Mesenchymal stem cell (in vitro differentiated cells and primary cell): ENCODE data around the gene TMCC3.
"Not testable (repeated sequence)": the region's sequence is repeated elsewhere in the genome, so short reads cannot be mapped to it uniquely, and the experiment has no call there.

ENCODE experiments used
- DNase-seq: peaks from one replicate; pipeline ENCODE4 v3.0.0-alpha.2; 2013
- H2AFZ ChIP-seq: one replicate; pipeline ENCODE4 v1.6.1; 2013; ENCODE audit warnings: low read depth, mild to moderate bottlenecking, control low read depth, inconsistent platforms, low read length, moderate library complexity
- H2AK5ac ChIP-seq: 2 replicates; pipeline ENCODE4 v1.6.1; 2013; ENCODE audit warnings: low read length, moderate library complexity, mild to moderate bottlenecking, inconsistent platforms; ENCODE audit not compliant: severe bottlenecking
- H2BK120ac ChIP-seq: one replicate; pipeline ENCODE4 v1.6.1; 2013; ENCODE audit warnings: low read depth, mild to moderate bottlenecking, inconsistent platforms, low read length, moderate library complexity
- H2BK12ac ChIP-seq, 2 experiments: one replicate each; pipeline ENCODE4 v1.6.1; 2013; ENCODE audit warnings: inconsistent platforms in 2 of 2, low read length in 2 of 2, mild to moderate bottlenecking in 2 of 2, moderate library complexity in 2 of 2, control low read depth in 1 of 2
- H2BK15ac ChIP-seq: one replicate; pipeline ENCODE4 v1.6.1; 2013; ENCODE audit warnings: mild to moderate bottlenecking, low read depth, inconsistent platforms; ENCODE audit not compliant: poor library complexity, severe bottlenecking
- H2BK5ac ChIP-seq: 2 replicates; pipeline ENCODE4 v1.6.1; 2013; ENCODE audit warnings: low read depth, mild to moderate bottlenecking, low read length, control low read depth, inconsistent platforms; ENCODE audit not compliant: poor library complexity, severe bottlenecking
- H3K14ac ChIP-seq, 2 experiments: one replicate each; pipeline ENCODE4 v1.6.1; 2013; ENCODE audit warnings: inconsistent platforms in 2 of 2, low read length in 2 of 2, control low read depth in 1 of 2, mild to moderate bottlenecking in 1 of 2, moderate library complexity in 1 of 2
- H3K18ac ChIP-seq, 2 experiments: one replicate each; pipeline ENCODE4 v1.6.1; 2013; ENCODE audit warnings: inconsistent platforms in 2 of 2, low read length in 2 of 2, control low read depth in 1 of 2, low read depth in 1 of 2, mild to moderate bottlenecking in 1 of 2
- H3K23ac ChIP-seq, 2 experiments: one replicate each; pipeline ENCODE4 v1.6.1; 2013; ENCODE audit warnings: inconsistent platforms in 2 of 2, low read length in 2 of 2, mild to moderate bottlenecking in 2 of 2, moderate library complexity in 2 of 2, control low read depth in 1 of 2
- H3K27ac ChIP-seq: 2 replicates; pipeline ENCODE4 v1.5.1; 2013; ENCODE audit warnings: mild to moderate bottlenecking, moderate library complexity, low read length, control low read depth, inconsistent platforms; ENCODE audit not compliant: poor library complexity, severe bottlenecking
- H3K27me3 ChIP-seq, 2 experiments: 2 replicates each; pipeline versions ENCODE4 v1.6.1 to v1.7.0; 2013; ENCODE audit warnings: low read length in 2 of 2, mild to moderate bottlenecking in 2 of 2, moderate library complexity in 2 of 2, control low read depth in 1 of 2, inconsistent platforms in 1 of 2; ENCODE audit not compliant: control insufficient read depth in 1 of 2, insufficient read depth in 1 of 2
- H3K36me3 ChIP-seq, 2 experiments: 2 replicates each; pipeline versions ENCODE4 v1.6.1 to v1.7.0; 2013; ENCODE audit warnings: low read length in 2 of 2, control low read depth in 1 of 2, inconsistent platforms in 1 of 2, low read depth in 1 of 2, mild to moderate bottlenecking in 1 of 2; ENCODE audit not compliant: insufficient read depth in 2 of 2, control insufficient read depth in 1 of 2
- H3K4ac ChIP-seq, 2 experiments: one replicate each; pipeline ENCODE4 v1.6.1; 2013; ENCODE audit warnings: inconsistent platforms in 2 of 2, low read length in 2 of 2, mild to moderate bottlenecking in 2 of 2, moderate library complexity in 2 of 2, control low read depth in 1 of 2, low read depth in 1 of 2
- H3K4me1 ChIP-seq: 2 replicates; pipeline ENCODE4 v1.6.1; 2013; ENCODE audit warnings: low read depth, low read length, control low read depth; ENCODE audit not compliant: control insufficient read depth, insufficient read depth
- H3K4me2 ChIP-seq: 2 replicates; pipeline ENCODE4 v1.6.1; 2013; ENCODE audit warnings: low read length, mild to moderate bottlenecking, inconsistent platforms; ENCODE audit not compliant: poor library complexity, severe bottlenecking
- H3K4me3 ChIP-seq, 2 experiments: 2 replicates each; pipeline versions ENCODE4 v1.5.1 to v1.7.0; 2013; ENCODE audit warnings: low read length in 2 of 2, mild to moderate bottlenecking in 2 of 2, control low read depth in 1 of 2, low read depth in 1 of 2; ENCODE audit not compliant: insufficient read depth in 1 of 2
- H3K79me1 ChIP-seq: replicated peaks from 2 replicates; pipeline ENCODE4 v1.6.1; 2013; ENCODE audit warnings: mild to moderate bottlenecking, control low read depth, low read length, inconsistent platforms; ENCODE audit not compliant: poor library complexity, severe bottlenecking
- H3K9ac ChIP-seq: 2 replicates; pipeline ENCODE4 v1.7.0; 2013; ENCODE audit warnings: mild to moderate bottlenecking, low read length, moderate library complexity
- H3K9me3 ChIP-seq: 2 replicates; pipeline ENCODE4 v1.7.0; 2013; ENCODE audit warnings: mild to moderate bottlenecking, low read length; ENCODE audit not compliant: control insufficient read depth
- H4K8ac ChIP-seq: one replicate; pipeline ENCODE4 v1.6.1; 2013; ENCODE audit warnings: inconsistent platforms, mild to moderate bottlenecking, low read length, moderate library complexity
- H4K91ac ChIP-seq: one replicate; pipeline ENCODE4 v1.6.1; 2013; ENCODE audit warnings: mild to moderate bottlenecking, low read length, inconsistent platforms
- WGBS: methylation state at CpG from one replicate; pipeline ENCODE4 v1.1.7; 2013; ENCODE audit warnings: mixed read lengths; 5-methylcytosine and 5-hydroxymethylcytosine counted together

The TMCC3 gene

GRCh38 chr12:94553130-94553519 lies 97.2 kb downstream of the TMCC3 start:
- Histone ChIP-seq H3K27ac (no peak overlapping the region), H2BK15ac (no peak overlapping the region), H2BK5ac (no peak overlapping the region), H3K36me3 (peaks cover 0 to 3% of the 10 kb centered on the region in 2 experiments), H3K9me3 (peaks cover 10% of the 10 kb centered on the region), H4K91ac (no peak overlapping the region), H2AK5ac (no peak overlapping the region), H3K4ac (no peak overlapping the region), H4K8ac (no peak overlapping the region), H3K4me1 (peaks cover 2% of the 10 kb centered on the region), H3K9ac (no peak overlapping the region), H3K23ac (no peak overlapping the region), H3K27me3 (no peaks in the 10 kb centered on the region), H2AFZ (no peak overlapping the region), H3K18ac (no peak overlapping the region), H3K14ac (no peak overlapping the region), H3K4me3 (no peak overlapping the region), H3K79me1 (no peaks in the 10 kb centered on the region), H2BK120ac (no peak overlapping the region), H2BK12ac (no peak overlapping the region), H3K4me2 (no peak overlapping the region)
- 6% methylated on average over 4 of the region's 6 CpGs for WGBS
- DNase-seq = peak; percentile 46

GRCh38 chr12:94551810-94552209 lies 98.5 kb downstream of the TMCC3 start:
- no peak overlapping the region for H2BK5ac ChIP-seq
- H3K4ac ChIP-seq = no peak overlapping the region
- H2BK120ac ChIP-seq = no peak overlapping the region
- no peak overlapping the region for H2BK12ac ChIP-seq
- WGBS = 33% methylated on average over 3 of the region's 4 CpGs
- H3K4me2 ChIP-seq = no peak overlapping the region
- H3K18ac ChIP-seq = peak overlapping the region in 1 of 2 experiments; percentile 42
- H3K9ac ChIP-seq = no peak overlapping the region
- H2AFZ ChIP-seq = no peak overlapping the region
- H3K23ac ChIP-seq = no peak overlapping the region
- H3K79me1 ChIP-seq = no peaks in the 10 kb centered on the region
- H2AK5ac ChIP-seq = peak overlapping the region; percentile 56
- DNase-seq = no peak
- H3K27ac ChIP-seq = no peak overlapping the region
- H3K4me1 ChIP-seq = peaks cover 2% of the 10 kb centered on the region
- no peak overlapping the region for H4K8ac ChIP-seq
- no peaks in the 10 kb centered on the region for H3K27me3 ChIP-seq
- H3K9me3 ChIP-seq = peaks cover under 1% of the 10 kb centered on the region
- peak overlapping the region; percentile 32 for H4K91ac ChIP-seq
- H3K36me3 ChIP-seq = peaks cover 0 to 3% of the 10 kb centered on the region in 2 experiments
- H3K14ac ChIP-seq = no peak overlapping the region
- no peak overlapping the region for H3K4me3 ChIP-seq
- H2BK15ac ChIP-seq = no peak overlapping the region

- no peak for DNase-seq
- 85% methylated on average over 5 of the region's 5 CpGs for WGBS
These were observed 99.4 kb downstream of the TMCC3 start for GRCh38 chr12:94550964-94551363.

DNA sequence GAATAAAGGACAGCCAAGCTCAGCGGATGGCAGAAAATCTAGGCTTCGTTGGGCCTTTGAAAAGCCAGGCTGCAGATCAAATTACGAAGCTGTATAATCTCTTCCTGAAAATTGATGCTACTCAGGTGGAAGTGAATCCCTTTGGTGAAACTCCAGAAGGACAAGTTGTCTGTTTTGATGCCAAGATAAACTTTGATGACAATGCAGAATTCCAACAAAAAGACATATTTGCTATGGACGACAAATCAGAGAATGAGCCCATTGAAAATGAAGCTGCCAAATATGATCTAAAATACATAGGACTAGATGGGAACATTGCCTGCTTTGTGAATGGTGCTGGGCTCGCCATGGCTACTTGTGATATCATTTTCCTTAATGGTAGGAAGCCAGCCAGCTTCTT lies 101.5 kb downstream of the TMCC3 start:
- not testable (repeated sequence) for H2BK15ac ChIP-seq, H3K14ac ChIP-seq, H3K4me1 ChIP-seq, H3K4me3 ChIP-seq, H3K79me1 ChIP-seq, H3K4ac ChIP-seq, H2BK120ac ChIP-seq, H2AFZ ChIP-seq, H3K4me2 ChIP-seq, H3K9me3 ChIP-seq, H3K23ac ChIP-seq, H4K8ac ChIP-seq, DNase-seq, H3K36me3 ChIP-seq, H3K9ac ChIP-seq, H4K91ac ChIP-seq, H3K18ac ChIP-seq, H3K27me3 ChIP-seq, H2BK12ac ChIP-seq, H2BK5ac ChIP-seq, H2AK5ac ChIP-seq, H3K27ac ChIP-seq
- 87% methylated on average over 5 of the region's 5 CpGs for WGBS

More at GRCh38 chr12:94550964-94551363, 99.4 kb downstream of the TMCC3 start:
- H3K4me3 ChIP-seq = no peak overlapping the region
- H3K36me3 ChIP-seq = peaks cover 0 to 3% of the 10 kb centered on the region in 2 experiments
- no peak overlapping the region for H2AK5ac ChIP-seq
- no peaks in the 10 kb centered on the region for H3K27me3 ChIP-seq
- H3K4ac ChIP-seq = no peak overlapping the region
- no peak overlapping the region for H2BK120ac ChIP-seq
- no peak overlapping the region for H4K91ac ChIP-seq
- peaks cover 2% of the 10 kb centered on the region for H3K4me1 ChIP-seq
- H3K4me2 ChIP-seq = no peak overlapping the region
- H3K18ac ChIP-seq = no peak overlapping the region
- H2AFZ ChIP-seq = no peak overlapping the region
- H3K79me1 ChIP-seq = no peaks in the 10 kb centered on the region
- H2BK15ac ChIP-seq = no peak overlapping the region
- H3K9ac ChIP-seq = no peak overlapping the region
- no peak overlapping the region for H2BK12ac ChIP-seq
- H3K23ac ChIP-seq = no peak overlapping the region
- H3K9me3 ChIP-seq = no peaks in the 10 kb centered on the region
- no peak overlapping the region for H4K8ac ChIP-seq
- H2BK5ac ChIP-seq = no peak overlapping the region
- no peak overlapping the region for H3K27ac ChIP-seq
- no peak overlapping the region for H3K14ac ChIP-seq
